ENCODE results near the gene SYNPO. TPM values are rescaled to one million over a fixed set of nuclear protein-coding genes. Genes with fewer than 3 reads are reported as not detected.

The SYNPO gene
- polyA plus RNA-seq, 1 donor (not counting 4 experiments of a cell fraction or from before 2014, with no cell fraction given) = 6.0 TPM

DNA sequence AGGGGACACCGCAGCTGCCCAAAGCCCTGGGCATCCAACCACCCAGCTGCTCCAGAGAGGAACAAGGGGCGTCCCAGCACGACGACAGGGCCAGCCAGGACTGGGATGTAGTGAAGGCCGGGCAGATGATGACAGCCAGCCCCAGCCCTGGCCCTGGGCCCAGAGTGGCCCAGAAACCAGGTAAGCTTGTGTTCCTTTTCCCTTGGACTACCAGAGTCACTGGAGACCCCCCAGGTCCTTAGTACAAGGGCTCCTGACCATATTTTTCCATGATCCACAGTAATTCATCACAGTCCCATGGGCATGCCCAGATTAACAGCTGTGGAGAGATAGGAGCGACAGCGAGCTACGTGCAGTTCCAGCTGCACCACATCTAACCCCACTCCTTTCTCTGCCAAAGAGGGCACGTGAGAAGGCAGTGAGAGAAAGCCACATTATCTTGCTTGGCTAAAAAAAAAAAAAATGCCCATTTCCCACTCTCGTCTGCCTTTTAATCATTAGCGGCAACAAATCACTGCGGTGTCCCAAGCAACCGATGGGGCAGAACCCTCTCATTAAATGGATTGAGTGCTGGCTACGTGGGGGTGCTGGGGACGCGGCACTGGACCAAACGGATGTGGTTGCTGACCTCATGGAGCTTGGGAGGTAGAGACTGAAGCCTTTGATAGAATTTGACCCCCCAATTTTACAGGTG, 21.7 kb upstream of the SYNPO start:
- TF ChIP-seq CTCF (optimal IDR thresholded peaks at IDR 0.05 in 1 of 3, IDR thresholded peaks at IDR 0.05 in 1 of 3, conservative IDR thresholded peaks at IDR 0.05 in 1 of 3; ENCODE audit: extremely low read depth in 1 of 3, insufficient read depth in 2 of 3, low read length in 3 of 3) (no peak), EZH2 (IDR thresholded peaks at IDR 0.05; ENCODE audit: low read length) (no peak)
- dilution Hi-C loops (cut with MboI; ENCODE audit: extremely low pct_ligation_motif_present, low sequenced_read_pairs) = no loop called here
- no peak overlapping the region for H3K4me3 ChIP-seq (ENCODE audit: control insufficient read depth in 2 of 3, extremely low read depth in 1 of 3, insufficient read depth in 2 of 3, low read depth in 1 of 3, low read length in 3 of 3)
- H3K9me1 ChIP-seq (ENCODE audit: control insufficient read depth, extremely low read depth, insufficient read depth, low read length) = no peaks in the 10 kb centered on the region
- no peaks in the 10 kb centered on the region for H3K9me3 ChIP-seq (ENCODE audit: control insufficient read depth, low read depth, low read length)
- no peak overlapping the region for H2AFZ ChIP-seq (ENCODE audit: control insufficient read depth, low read length)
- H3K4me2 ChIP-seq (ENCODE audit: control insufficient read depth, extremely low read depth, insufficient read depth, low read depth, low read length) = no peak overlapping the region
- no peak overlapping the region for H3K9ac ChIP-seq (ENCODE audit: control insufficient read depth, extremely low read depth, insufficient read depth, low read length)
- no peaks in the 10 kb centered on the region for H3K36me3 ChIP-seq (ENCODE audit: control insufficient read depth in 2 of 2, extremely low read depth in 1 of 2, insufficient read depth in 2 of 2, low read length in 2 of 2)
- no peak for FAIRE-seq
- peaks cover 8% of the 10 kb centered on the region for H3K27me3 ChIP-seq (ENCODE audit: control insufficient read depth, extremely low read depth, insufficient read depth, low read length)
- H3K79me2 ChIP-seq (ENCODE audit: control insufficient read depth, insufficient read depth, low read length) = no peaks in the 10 kb centered on the region
- DNase-seq (ENCODE audit: low read depth, low spot score) = no peak
- peaks cover 14% of the 10 kb centered on the region for H3K4me1 ChIP-seq (ENCODE audit: control insufficient read depth, extremely low read depth, insufficient read depth, low read length)
- no peak overlapping the region for H3K27ac ChIP-seq (ENCODE audit: control insufficient read depth, insufficient read depth, low read length)
- no peaks in the 10 kb centered on the region for H4K20me1 ChIP-seq (ENCODE audit: control insufficient read depth, extremely low read depth, insufficient read depth, low read length)

GRCh38 chr5:150619359-150620230, 20.9 kb upstream of the SYNPO start:
- no peak for DNase-seq (ENCODE audit: low read depth, low spot score)
- H3K4me2 ChIP-seq (ENCODE audit: control insufficient read depth, extremely low read depth, insufficient read depth, low read depth, low read length) = no peak overlapping the region
- no peaks in the 10 kb centered on the region for H4K20me1 ChIP-seq (ENCODE audit: control insufficient read depth, extremely low read depth, insufficient read depth, low read length)
- no peak for FAIRE-seq
- peaks cover 14% of the 10 kb centered on the region for H3K4me1 ChIP-seq (ENCODE audit: control insufficient read depth, extremely low read depth, insufficient read depth, low read length)
- H3K9ac ChIP-seq (ENCODE audit: control insufficient read depth, extremely low read depth, insufficient read depth, low read length) = no peak overlapping the region
- dilution Hi-C loops (cut with MboI; ENCODE audit: extremely low pct_ligation_motif_present, low sequenced_read_pairs) = no loop called here
- no peaks in the 10 kb centered on the region for H3K36me3 ChIP-seq (ENCODE audit: control insufficient read depth in 2 of 2, extremely low read depth in 1 of 2, insufficient read depth in 2 of 2, low read length in 2 of 2)
- no peak overlapping the region for H3K4me3 ChIP-seq (ENCODE audit: control insufficient read depth in 2 of 3, extremely low read depth in 1 of 3, insufficient read depth in 2 of 3, low read depth in 1 of 3, low read length in 3 of 3)
- peaks cover 3% of the 10 kb centered on the region for H3K27me3 ChIP-seq (ENCODE audit: control insufficient read depth, extremely low read depth, insufficient read depth, low read length)
- no peak for TF ChIP-seq EZH2 (IDR thresholded peaks at IDR 0.05; ENCODE audit: low read length)
- TF ChIP-seq CTCF (optimal IDR thresholded peaks at IDR 0.05 in 1 of 3, IDR thresholded peaks at IDR 0.05 in 1 of 3, conservative IDR thresholded peaks at IDR 0.05 in 1 of 3; ENCODE audit: extremely low read depth in 1 of 3, insufficient read depth in 2 of 3, low read length in 3 of 3) = no peak
- H3K79me2 ChIP-seq (ENCODE audit: control insufficient read depth, insufficient read depth, low read length) = no peaks in the 10 kb centered on the region
- H3K27ac ChIP-seq (ENCODE audit: control insufficient read depth, insufficient read depth, low read length) = no peak overlapping the region
- no peak overlapping the region for H2AFZ ChIP-seq (ENCODE audit: control insufficient read depth, low read length)
- H3K9me3 ChIP-seq (ENCODE audit: control insufficient read depth, low read depth, low read length) = no peaks in the 10 kb centered on the region
- no peaks in the 10 kb centered on the region for H3K9me1 ChIP-seq (ENCODE audit: control insufficient read depth, extremely low read depth, insufficient read depth, low read length)
